Left lung (tissue), 10 donors: ENCODE measurements around the gene EFNA2. TPM values are rescaled to one million over a fixed set of nuclear protein-coding genes. Genes with fewer than 3 reads are reported as not detected.

ENCODE experiments used
- ATAC-seq: fragments of 200-7000 bp; cut with Tn5 transposase; one replicate; pipeline ENCODE4 v1.9.1; 2020; ENCODE audit warnings: moderate library complexity
- DNase-seq, 4 donors: peaks; one replicate each; pipeline ENCODE4 v3.0.0-alpha.2; 2013 to 2020
- H3K27ac ChIP-seq, 2 donors: fragments of 200-600 bp; sonication (generic) in 1 of 2; one replicate each; pipeline versions ENCODE4 v1.5.0 to v1.8.0; 2020 to 2021
- H3K27me3 ChIP-seq, 2 donors: fragments of 200-600 bp; sonication (generic) in 1 of 2; one replicate each; pipeline versions ENCODE4 v1.5.0 to v1.8.0; 2020 to 2021
- H3K36me3 ChIP-seq, 2 donors: fragments of 200-600 bp; sonication (generic) in 1 of 2; one replicate each; pipeline versions ENCODE4 v1.5.0 to v1.8.0; 2020 to 2021
- H3K4me1 ChIP-seq, 2 donors: fragments of 200-600 bp; one replicate each; pipeline ENCODE4 v1.8.0; 2021
- H3K4me3 ChIP-seq, 2 donors: fragments of 200-600 bp; sonication (generic) in 1 of 2; one replicate each; pipeline versions ENCODE4 v1.5.0 to v1.8.0; 2020 to 2021; ENCODE audit warnings: mild to moderate bottlenecking in 1 of 2
- H3K9me3 ChIP-seq, 2 donors: fragments of 200-600 bp; sonication (generic) in 1 of 2; one replicate each; pipeline versions ENCODE4 v1.5.0 to v1.8.0; 2020 to 2021
- intact Hi-C, 2 donors: fragments of 100-400 bp; cut with DNase I; formaldehyde crosslinking; loops; one replicate each; pipeline versions ENCODE4 v1.11.2 to v1.14.2; 2022
- polyA plus RNA-seq, 6 donors: library from polyadenylated mRNA; unstranded; fragments of 120-200 nt; gene quantifications; one replicate each; pipeline ENCODE4 v1.2.1, GENCODE V29; 2013; ENCODE audit not compliant: insufficient read length in 6 of 6
- total RNA-seq, 2 donors: library from RNA; stranded (reverse); fragmentation: NEBNext Ultra II Directional; extraction: Animal tissue kit (Norgen Biotek cat#: 25700); gene quantifications; one replicate each; pipeline ENCODE4 v1.2.1, GENCODE V29; 2021
- TF ChIP-seq, protein P1 (sequence below), 2 donors: fragments of 200-600 bp; sonication (generic) in 1 of 2; IDR thresholded peaks; one replicate each; pipeline versions ENCODE4 v1.5.0 to v1.8.0; 2021; ENCODE audit warnings: antibody characterized with exemption in 2 of 2
- donor health status: DM: no; HTN: yes; CAD: no.
- donor health status: DM: no; HTN: no; CAD: no.

EFNA2 gene
- total and polyA plus RNA-seq, 8 donors = 0.48 to 2.0 (median 0.79) TPM; not detected in 1

DNA sequence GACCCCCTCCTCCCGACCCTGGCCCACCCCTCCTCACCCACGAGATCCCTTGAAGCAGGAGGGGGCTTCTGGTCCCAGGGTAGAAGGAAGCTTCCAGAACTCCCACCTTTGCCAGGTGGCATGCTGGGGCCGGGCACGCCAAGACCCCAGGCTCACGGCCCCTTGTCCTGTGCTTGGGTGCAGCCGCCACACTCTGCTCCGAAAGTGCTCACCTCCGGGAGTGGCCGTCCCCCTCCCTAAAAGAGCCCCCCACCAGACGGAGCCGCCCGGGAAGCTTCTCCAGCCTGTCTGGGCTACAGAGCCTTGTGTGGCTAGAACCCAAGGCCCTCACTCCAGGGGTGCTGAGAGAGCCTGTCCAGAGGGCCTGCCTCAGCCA lies 1.8 kb upstream of the EFNA2 start:
- no peak overlapping the region for H3K4me3 ChIP-seq
- no peak overlapping the region for H3K27ac ChIP-seq
- H3K27me3 ChIP-seq = peaks cover 38 to 60% of the 10 kb centered on the region in 2 donors
- no peaks in the 10 kb centered on the region for H3K9me3 ChIP-seq
- TF ChIP-seq, protein P1, sequence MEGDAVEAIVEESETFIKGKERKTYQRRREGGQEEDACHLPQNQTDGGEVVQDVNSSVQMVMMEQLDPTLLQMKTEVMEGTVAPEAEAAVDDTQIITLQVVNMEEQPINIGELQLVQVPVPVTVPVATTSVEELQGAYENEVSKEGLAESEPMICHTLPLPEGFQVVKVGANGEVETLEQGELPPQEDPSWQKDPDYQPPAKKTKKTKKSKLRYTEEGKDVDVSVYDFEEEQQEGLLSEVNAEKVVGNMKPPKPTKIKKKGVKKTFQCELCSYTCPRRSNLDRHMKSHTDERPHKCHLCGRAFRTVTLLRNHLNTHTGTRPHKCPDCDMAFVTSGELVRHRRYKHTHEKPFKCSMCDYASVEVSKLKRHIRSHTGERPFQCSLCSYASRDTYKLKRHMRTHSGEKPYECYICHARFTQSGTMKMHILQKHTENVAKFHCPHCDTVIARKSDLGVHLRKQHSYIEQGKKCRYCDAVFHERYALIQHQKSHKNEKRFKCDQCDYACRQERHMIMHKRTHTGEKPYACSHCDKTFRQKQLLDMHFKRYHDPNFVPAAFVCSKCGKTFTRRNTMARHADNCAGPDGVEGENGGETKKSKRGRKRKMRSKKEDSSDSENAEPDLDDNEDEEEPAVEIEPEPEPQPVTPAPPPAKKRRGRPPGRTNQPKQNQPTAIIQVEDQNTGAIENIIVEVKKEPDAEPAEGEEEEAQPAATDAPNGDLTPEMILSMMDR (IDR thresholded peaks at IDR 0.05) = no peak
- intact Hi-C loops = no loop called here
- peaks cover 0 to 8% of the 10 kb centered on the region in 2 donors for H3K4me1 ChIP-seq
- ATAC-seq (no peak), DNase-seq (no peak)
- H3K36me3 ChIP-seq = peaks cover 0 to 8% of the 10 kb centered on the region in 2 donors

DNA sequence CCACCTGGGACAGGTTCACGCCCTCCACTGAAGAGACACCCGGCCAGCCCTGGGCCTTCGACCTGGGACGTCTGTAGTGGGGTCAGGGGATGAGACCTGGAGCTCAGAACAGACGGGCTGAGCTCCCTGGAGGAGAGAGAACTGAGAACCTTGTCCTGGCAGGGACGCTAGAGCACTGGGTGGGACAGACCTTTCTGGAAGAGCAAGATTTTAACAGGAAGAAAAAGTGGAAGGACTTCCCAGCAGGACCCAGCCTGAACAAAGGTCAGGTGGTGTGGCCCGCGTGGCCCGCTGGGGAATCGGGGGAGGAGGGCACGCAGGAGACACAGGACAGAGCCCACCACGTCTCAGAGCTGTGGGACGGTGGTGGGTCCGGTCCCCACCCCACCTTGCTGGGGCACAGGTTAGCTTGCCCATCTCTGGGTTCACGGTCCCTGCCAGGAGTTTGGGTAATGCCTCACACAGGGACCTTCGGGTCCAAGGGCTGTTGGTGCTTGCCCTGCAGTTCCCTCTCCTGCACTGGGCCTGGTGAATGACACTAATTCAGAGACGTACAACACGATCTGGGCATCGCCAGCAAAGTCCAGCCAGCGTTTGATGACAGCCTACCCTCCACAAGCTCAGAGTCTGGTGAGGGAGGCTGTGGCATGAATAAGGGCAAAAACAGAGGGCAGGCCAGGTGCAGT lies 1.2 kb upstream of the EFNA2 start:
- intact Hi-C loops = no loop called here
- TF ChIP-seq, protein P1 (IDR thresholded peaks at IDR 0.05) = no peak
- Histone ChIP-seq H3K36me3 (peaks cover 0 to 2% of the 10 kb centered on the region in 2 donors), H3K27me3 (peaks cover 38 to 66% of the 10 kb centered on the region in 2 donors), H3K4me1 (peaks cover 0 to 7% of the 10 kb centered on the region in 2 donors), H3K27ac (no peak overlapping the region), H3K4me3 (no peak overlapping the region), H3K9me3 (no peaks in the 10 kb centered on the region)
- ATAC-seq = no peak
- DNase-seq = no peak

DNA sequence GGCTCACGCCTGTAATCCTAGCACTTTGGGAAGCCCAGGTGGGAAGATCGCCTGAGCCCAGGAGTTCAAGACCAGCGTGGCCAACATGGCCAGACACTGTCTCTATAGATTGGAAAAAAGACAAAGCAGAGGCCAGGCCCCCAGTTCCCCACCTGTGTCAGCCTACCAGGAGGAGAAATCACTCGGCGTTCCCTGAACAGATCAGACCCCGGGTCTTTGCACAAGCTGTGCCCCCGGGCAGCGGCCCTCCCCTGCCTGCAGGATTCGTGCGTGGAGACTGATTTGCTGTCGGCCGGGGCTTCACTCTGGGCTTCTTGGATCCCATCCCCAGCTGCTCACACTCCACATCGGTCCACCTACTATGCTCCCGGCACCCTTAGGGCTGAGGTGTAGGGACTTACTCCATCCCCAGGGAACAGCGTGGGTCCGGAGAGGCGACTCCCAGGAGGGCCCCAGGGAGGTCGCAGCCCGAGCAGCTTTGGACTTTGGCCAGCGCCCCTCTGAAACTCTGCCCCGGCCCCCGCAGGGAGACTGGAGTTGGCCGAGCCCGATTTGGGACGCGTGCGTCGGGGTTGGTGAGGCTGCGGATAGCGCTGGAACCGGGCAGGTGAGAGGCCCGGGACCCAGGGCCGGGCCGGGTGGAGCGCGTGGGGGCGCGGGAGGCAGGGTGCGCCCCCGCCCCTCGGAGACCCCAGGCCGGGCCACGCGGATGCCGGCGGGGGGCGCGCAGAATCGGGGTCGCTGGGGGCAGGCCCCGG lies 515 bp upstream of the EFNA2 start:
- TF ChIP-seq, protein P1 (IDR thresholded peaks at IDR 0.05) = no peak
- Histone ChIP-seq H3K36me3 (no peaks in the 10 kb centered on the region), H3K27me3 (peaks cover 38 to 73% of the 10 kb centered on the region in 2 donors), H3K27ac (no peak overlapping the region), H3K4me1 (peaks cover 0 to under 1% of the 10 kb centered on the region in 2 donors), H3K9me3 (no peaks in the 10 kb centered on the region), H3K4me3 (no peak overlapping the region)
- no peak for ATAC-seq
- DNase-seq = no peak
- intact Hi-C loops = no loop called here

- H3K27me3 ChIP-seq = peaks cover 38 to 89% of the 10 kb centered on the region in 2 donors
- DNase-seq (no peak), ATAC-seq (no peak)
- no peaks in the 10 kb centered on the region for H3K9me3 ChIP-seq
- H3K4me3 ChIP-seq = no peak overlapping the region
- no peaks in the 10 kb centered on the region for H3K4me1 ChIP-seq
- intact Hi-C loops = no loop called here
- no peak overlapping the region for H3K27ac ChIP-seq
- H3K36me3 ChIP-seq = no peaks in the 10 kb centered on the region
- TF ChIP-seq, protein P1 (IDR thresholded peaks at IDR 0.05) = no peak
Measured at GRCh38 chr19:1286487-1287353, 1.0 kb downstream of the EFNA2 start.
